ENCODE measurements around the gene PDLIM4. TPM values are rescaled to one million over a fixed set of nuclear protein-coding genes. Genes with fewer than 3 reads are reported as not detected.

Gene PDLIM4, protein sequence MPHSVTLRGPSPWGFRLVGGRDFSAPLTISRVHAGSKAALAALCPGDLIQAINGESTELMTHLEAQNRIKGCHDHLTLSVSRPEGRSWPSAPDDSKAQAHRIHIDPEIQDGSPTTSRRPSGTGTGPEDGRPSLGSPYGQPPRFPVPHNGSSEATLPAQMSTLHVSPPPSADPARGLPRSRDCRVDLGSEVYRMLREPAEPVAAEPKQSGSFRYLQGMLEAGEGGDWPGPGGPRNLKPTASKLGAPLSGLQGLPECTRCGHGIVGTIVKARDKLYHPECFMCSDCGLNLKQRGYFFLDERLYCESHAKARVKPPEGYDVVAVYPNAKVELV
- not detected in 2 replicates for total RNA-seq (2014; rRNA removed; shearing (Covaris generic))
- not detected in 2 replicates for polyA plus RNA-seq (2014; cell fraction: nucleus; rRNA removed)

DNA sequence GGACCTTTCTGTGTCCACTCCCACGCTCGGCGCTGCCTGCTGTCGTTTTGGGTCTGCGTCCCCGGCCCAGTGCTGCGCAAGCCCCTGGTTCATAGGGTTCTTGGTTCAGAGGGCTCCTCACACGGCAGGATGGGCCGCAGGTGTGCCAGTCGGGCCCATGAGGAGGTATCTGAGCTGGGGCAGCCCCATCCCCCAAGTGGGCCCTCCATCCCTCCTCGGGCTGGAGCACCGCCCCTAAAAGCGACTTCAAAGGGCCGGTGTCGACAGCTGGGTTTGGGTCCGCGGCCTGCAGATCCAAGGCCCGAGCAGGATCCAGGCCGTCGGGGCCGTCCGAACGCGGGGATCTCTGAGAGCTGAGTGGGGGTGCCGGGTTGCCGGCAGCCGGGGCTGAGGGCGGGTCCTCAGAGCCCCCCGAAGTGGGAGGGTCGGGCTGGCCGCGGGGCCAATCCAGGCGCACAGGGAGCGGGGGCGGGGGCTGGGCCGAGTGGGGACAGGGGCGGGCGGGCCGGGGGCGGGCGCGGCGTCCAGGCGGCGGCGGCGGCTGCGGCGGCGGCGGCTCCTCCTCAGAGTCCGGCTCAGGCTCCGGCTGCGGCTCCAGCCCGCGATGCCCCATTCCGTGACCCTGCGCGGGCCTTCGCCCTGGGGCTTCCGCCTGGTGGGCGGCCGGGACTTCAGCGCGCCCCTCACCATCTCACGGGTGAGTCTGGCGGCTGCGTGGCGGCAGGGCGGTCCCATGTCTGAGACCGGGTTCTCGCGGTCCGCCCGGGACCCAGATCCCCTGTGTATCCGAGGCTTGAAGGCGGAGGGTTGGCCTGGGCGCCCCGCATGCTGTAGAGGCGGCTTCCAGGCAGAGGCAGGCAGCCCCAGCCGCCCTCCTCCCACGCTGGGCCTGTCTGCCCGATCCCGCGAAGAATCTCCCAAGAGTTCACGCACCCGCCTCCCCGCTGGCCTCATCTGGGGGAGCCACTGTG lies at the start of gene PDLIM4:
Gene PDLIM4 (plus strand): TSS at position 566 of the 971 bp plus-strand sequence. CDS start 39 bp downstream, at position 605.
- no peak for DNase-seq (ENCODE audit: extremely low read depth, low read depth)

DNA sequence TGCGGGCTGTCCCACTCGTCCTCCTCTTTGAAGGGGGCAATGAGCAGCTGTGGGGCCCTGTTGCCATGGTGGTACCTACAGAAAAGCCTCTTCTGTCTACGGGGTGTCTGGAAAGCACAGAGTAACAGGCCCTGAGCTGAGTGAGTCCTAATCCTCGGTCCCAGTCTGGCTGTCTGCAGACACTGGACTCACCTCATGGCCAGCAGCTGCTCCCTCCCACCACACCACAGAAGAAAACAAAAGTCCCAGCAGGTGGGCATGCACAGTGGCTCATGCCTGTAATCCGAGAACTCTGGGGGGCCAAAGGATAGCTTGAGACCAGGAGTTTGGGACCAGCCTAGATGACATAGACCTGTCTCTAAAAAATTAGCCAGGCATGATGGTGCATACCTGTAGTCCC lies 49.7 kb upstream of the PDLIM4 start:
- no peak for DNase-seq (ENCODE audit: extremely low read depth, low read depth)

DNA sequence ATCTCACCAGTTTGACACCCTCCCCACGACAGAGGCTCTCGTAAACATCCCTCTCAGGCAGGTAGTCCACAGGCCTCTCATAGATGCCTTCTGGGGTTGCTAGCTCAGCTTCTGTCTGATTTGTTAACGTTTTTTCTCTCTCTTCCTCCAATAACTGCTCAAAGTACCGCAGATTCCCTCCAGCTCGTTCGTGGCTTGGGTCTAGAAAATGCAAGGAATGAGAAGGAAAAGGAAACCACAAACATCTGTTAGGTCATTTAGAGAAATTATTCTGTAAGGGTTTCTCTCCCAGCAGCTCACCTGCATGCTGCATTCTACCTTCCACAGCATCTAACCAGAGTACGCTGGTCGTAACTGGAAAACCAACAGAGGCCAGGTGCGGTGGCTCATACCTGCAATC lies 48.4 kb upstream of the PDLIM4 start:
- DNase-seq (ENCODE audit: extremely low read depth, low read depth) = no peak

- DNase-seq (ENCODE audit: extremely low read depth, low read depth) = no peak
Observed at GRCh38 chr5:132209901-132210545, 47.5 kb upstream of the PDLIM4 start.

- DNase-seq (ENCODE audit: extremely low read depth, low read depth) = no peak
Observed at GRCh38 chr5:132210944-132211343, 46.6 kb upstream of the PDLIM4 start.

DNA sequence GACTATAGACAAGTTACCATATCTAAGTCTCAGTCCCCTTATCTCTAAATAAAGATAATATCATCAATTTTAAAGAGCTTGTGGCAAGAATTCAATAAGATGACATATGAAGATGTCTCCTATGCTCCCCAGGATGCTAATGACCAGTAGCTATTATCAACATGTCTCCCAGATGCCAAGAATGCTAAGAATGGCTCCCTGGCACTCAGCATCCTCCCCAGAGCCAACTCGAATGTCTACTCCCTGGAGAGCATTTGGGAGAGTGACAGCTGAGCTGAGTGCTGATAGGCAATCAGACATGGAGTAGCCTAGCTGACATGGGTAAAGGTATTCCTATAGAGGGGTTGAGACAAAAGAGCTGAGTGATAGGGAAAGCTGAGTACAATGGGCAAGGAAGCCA lies 45.7 kb upstream of the PDLIM4 start:
- DNase-seq (ENCODE audit: extremely low read depth, low read depth) = no peak

- DNase-seq (ENCODE audit: extremely low read depth, low read depth) = no peak
Observed at GRCh38 chr5:132213666-132214065, 43.8 kb upstream of the PDLIM4 start.

DNA sequence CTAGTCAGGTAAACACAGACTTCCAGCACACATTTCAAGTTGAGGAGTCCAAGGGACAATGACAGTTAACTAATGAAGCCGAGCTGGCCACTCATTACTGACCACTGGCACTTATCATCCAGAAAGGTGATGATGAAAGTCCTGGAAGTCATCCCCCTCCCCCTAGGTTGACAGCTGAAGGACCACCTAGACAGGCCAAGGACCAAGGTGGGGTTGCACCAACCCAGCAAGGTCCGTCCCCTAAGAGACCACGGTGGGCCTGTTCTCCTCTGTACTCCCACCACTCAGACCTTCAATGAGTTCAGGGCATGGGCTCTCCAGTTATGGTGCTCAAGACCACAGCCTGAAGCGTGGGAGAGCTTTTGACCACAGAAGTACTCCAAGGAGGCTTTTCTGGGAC lies 43.0 kb upstream of the PDLIM4 start:
- DNase-seq (ENCODE audit: extremely low read depth, low read depth) = no peak

DNA sequence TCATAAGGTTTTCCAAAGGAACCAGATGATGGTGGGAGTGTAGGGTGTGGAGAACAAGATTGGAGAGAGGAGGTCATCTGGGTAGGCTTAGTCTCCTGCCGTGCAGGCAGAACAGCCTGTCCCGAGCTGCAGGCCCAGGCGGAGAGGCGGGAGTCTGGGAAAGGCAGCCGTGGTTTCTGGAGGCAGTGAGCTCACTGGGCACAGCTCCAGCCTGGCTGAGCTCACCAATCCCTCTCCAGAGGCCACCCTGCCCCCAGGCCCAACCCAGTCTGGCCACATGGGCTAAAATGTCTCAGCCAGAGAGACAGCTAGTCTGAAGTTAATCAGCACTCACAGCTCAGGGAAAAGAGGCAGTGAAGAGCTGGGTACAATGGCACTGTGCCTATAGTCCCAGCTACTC lies 42.2 kb upstream of the PDLIM4 start:
- no peak for DNase-seq (ENCODE audit: extremely low read depth, low read depth)

- DNase-seq (ENCODE audit: extremely low read depth, low read depth) = no peak
Observed at GRCh38 chr5:132218321-132218720, 39.2 kb upstream of the PDLIM4 start.

- no peak for DNase-seq (ENCODE audit: extremely low read depth, low read depth)
Observed at GRCh38 chr5:132219289-132219970, 38.1 kb upstream of the PDLIM4 start.

DNA sequence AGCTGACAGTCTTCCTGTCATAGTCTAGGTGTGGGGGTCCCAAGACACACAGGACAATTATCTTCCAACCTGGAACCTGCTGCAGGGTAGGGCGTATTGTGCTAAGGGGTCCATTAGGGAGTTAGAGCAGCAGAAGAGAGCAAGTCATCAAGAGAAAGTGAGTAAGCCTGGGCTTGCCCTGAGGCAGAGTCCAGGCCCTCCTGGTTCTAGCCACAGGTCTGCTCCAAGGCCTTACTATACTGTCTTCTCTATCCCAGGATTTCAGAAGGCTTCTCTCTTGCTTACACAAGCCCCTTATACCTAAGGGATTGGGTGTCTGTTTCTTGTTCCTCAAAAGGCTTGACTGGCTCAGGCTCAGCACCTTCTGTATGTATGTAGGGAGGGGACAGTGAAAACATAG lies 37.5 kb upstream of the PDLIM4 start:
- DNase-seq (ENCODE audit: extremely low read depth, low read depth) = no peak

- no peak for DNase-seq (ENCODE audit: extremely low read depth, low read depth)
Observed at GRCh38 chr5:132220491-132220890, 37.0 kb upstream of the PDLIM4 start.

DNA sequence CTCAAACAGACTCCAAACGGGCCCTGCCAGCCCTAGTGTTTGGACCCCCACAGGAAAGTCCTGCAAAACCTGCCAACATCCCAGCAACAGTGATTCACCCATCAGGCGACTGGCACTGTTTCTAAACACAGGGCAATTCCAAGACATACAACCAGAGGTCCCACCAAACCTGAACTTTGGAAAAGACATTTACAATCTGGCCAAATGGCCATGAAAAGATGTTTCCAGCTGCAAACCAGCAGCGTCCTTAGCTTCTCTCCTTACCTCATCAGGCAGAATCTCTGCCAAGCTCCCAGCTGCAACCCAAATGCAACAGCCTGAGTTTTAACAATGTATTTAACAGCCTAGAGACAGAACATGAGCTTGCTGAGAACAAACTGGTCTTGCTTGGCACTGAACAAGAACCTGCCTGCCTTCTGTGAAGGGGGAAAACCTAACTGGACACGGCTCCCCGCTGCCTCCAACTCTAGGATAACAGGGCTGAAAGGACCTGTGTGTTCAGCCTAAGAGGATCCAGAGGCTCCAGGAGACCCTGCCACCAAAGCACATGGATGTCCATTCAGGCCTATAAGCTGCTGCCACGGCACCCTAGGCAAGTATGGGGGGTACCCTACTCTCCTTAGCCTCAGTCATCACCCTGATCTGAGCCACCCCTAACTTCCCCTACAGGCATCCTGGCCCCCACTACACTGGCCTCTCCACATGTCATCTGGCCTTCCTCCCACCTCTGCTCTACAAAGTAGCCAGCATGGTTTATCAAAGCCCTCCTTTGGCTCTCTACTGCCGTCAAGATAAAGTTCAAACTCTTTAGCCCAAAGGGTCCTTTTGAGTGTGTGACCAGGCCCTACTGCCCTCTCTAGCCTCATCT lies 35.5 kb upstream of the PDLIM4 start:
- DNase-seq (ENCODE audit: extremely low read depth, low read depth) = no peak

DNA sequence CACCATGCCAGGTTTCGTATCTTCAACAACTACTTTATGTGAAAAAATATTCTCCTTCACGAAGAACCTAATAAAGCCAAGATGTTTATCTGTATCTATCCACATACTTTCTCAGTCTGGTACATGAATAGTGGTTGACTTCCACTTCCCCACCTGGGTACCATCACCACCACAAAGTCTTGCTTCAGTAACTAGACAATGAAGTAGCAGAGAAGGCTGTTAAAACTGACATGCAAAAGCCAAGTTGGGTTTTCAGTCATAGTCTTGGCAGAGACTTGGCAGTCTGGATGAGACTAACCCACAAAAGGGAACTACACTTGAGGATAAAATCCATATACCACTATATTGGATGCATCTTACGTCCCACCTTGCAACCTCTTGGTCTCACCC lies 34.9 kb upstream of the PDLIM4 start:
- no peak for DNase-seq (ENCODE audit: extremely low read depth, low read depth)

- DNase-seq (ENCODE audit: extremely low read depth, low read depth) = no peak
Observed at GRCh38 chr5:132223861-132224260, 33.6 kb upstream of the PDLIM4 start.

- no peak for DNase-seq (ENCODE audit: extremely low read depth, low read depth)
Observed at GRCh38 chr5:132224716-132225115, 32.8 kb upstream of the PDLIM4 start.

DNA sequence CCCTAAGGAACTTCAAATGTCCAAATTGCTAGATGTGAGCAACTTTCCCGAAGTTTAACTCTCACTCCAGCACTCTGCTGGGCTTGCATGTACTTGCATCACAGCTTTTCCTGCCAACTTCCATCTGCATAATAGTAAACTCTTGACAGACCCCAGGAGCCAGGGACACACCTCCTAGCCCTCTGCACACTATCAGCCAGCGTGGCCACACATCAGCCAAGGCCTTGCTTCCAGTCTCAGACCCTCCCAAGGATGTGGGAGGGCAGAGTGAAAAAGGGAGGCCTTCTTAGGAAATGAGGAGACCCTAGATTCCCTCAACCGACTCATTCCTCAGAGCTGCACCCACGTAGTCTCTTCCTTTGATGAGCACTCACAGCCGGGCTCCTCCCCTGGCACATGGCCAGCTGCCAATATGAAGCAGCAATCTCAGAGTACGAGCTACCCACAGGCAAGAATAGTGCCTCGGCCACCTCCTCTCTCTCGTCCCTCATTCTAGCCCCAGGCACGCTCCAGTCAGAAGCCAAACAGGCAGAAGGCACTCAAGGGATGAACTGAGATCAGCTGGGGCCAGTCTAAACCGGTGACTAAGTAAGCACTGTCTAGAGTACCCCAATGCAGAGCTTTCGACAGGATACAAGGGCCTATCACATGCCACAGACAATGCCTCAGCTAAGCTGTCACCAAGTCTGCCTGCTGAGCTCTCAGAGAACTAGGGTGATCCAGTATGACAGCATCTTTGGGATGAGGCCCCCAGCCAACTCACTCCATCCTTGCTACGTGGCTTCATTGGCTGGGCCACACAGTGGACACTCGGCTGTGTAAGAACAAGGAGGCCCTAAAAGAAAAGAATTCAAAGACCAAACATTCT lies 32.1 kb upstream of the PDLIM4 start:
- no peak for DNase-seq (ENCODE audit: extremely low read depth, low read depth)
